T-cell (primary cell): ENCODE measurements around the gene CIDEA. TPM values are rescaled to one million over a fixed set of nuclear protein-coding genes. Genes with fewer than 3 reads are reported as not detected.

Source experiments
- ATAC-seq, 4 experiments: fragments of 200-7000 bp in 3 of 4; fragments of 150-1000 bp in 1 of 4; cut with Tn5 transposase; replicated peaks in 1 of 4; 1 replicate in 3 of 4; 2 replicates in 1 of 4; pipeline ENCODE4 v1.10.0; 2021; ENCODE audit warnings: moderate library complexity in 3 of 4, mild to moderate bottlenecking in 2 of 4, moderate number of reproducible peaks in 1 of 4
- CTCF ChIA-PET, 2 donors: fragments of 300-600 bp; sonication (Branson Sonifier 250); formaldehyde crosslinking; loops; one replicate each; lab custom pipeline; 2022; ENCODE audit warnings: antibody characterized with exemption in 2 of 2; lab: Charles Lee
- POLR2A ChIA-PET, 2 donors: fragments of 300-600 bp; sonication (Branson Sonifier 250); formaldehyde crosslinking; loops; one replicate each; lab custom pipeline; 2022; ENCODE audit warnings: antibody characterized with exemption in 2 of 2; lab: Charles Lee
- DNase-seq, 35 experiments: peaks; one replicate each; pipeline versions ENCODE4 v3.0.0 to v3.0.0-alpha.2; 2013 to 2023
- H3K27ac ChIP-seq: one replicate; pipeline ENCODE4 v1.5.1; 2013; ENCODE audit warnings: low read length
- H3K27me3 ChIP-seq, 2 experiments: replicated peaks in 1 of 2; 1 replicate in 1 of 2; 2 replicates in 1 of 2; pipeline versions ENCODE4 v1.6.1 to v1.7.0; 2013; ENCODE audit warnings: low read length in 1 of 2, mixed read lengths in 1 of 2; ENCODE audit not compliant: control insufficient read depth in 2 of 2, insufficient read depth in 2 of 2; ENCODE audit errors: extremely low read depth in 1 of 2
- H3K36me3 ChIP-seq, 2 donors: 1 replicate in 1 of 2; 2 replicates in 1 of 2; pipeline versions ENCODE4 v1.6.1 to v1.7.0; 2013; ENCODE audit warnings: low read length in 1 of 2; ENCODE audit not compliant: control insufficient read depth in 2 of 2, insufficient read depth in 1 of 2; ENCODE audit errors: extremely low read depth in 1 of 2
- H3K4me1 ChIP-seq, 2 experiments: 1 replicate in 1 of 2; 2 replicates in 1 of 2; pipeline versions ENCODE4 v1.6.1 to v1.7.0; 2013; ENCODE audit warnings: low read length in 2 of 2, mixed read lengths in 1 of 2; ENCODE audit not compliant: insufficient read depth in 2 of 2, control insufficient read depth in 1 of 2; ENCODE audit errors: extremely low read depth in 1 of 2
- H3K4me3 ChIP-seq, 2 donors: 1 replicate in 1 of 2; 2 replicates in 1 of 2; pipeline versions ENCODE4 v1.5.1 to v1.7.0; 2013; ENCODE audit warnings: mild to moderate bottlenecking in 2 of 2, low read length in 1 of 2, moderate library complexity in 1 of 2; ENCODE audit not compliant: control insufficient read depth in 1 of 2; ENCODE audit errors: extremely low read depth in 1 of 2
- H3K9me3 ChIP-seq: 2 replicates; pipeline ENCODE4 v1.7.0; 2013
- H3K27ac Mint-ChIP-seq, 2 donors: one replicate each; pipeline ENCODE4 v1.8.0; 2020 to 2021; ENCODE audit warnings: mild to moderate bottlenecking in 2 of 2, mixed read lengths in 2 of 2
- H3K27me3 Mint-ChIP-seq, 2 donors: one replicate each; pipeline ENCODE4 v1.8.0; 2021 to 2022; ENCODE audit warnings: mixed read lengths in 2 of 2
- H3K36me3 Mint-ChIP-seq: one replicate; pipeline ENCODE4 v1.8.0; 2021; ENCODE audit warnings: mixed read lengths
- H3K4me1 Mint-ChIP-seq, 3 donors: one replicate each; pipeline ENCODE4 v1.8.0; 2020 to 2022; ENCODE audit warnings: mixed read lengths in 3 of 3, mild to moderate bottlenecking in 1 of 3
- H3K4me3 Mint-ChIP-seq, 3 donors: one replicate each; pipeline ENCODE4 v1.8.0; 2020 to 2022; ENCODE audit warnings: mild to moderate bottlenecking in 3 of 3, mixed read lengths in 3 of 3, moderate library complexity in 3 of 3
- H3K9me3 Mint-ChIP-seq, 3 donors: one replicate each; pipeline ENCODE4 v1.8.0; 2020 to 2022; ENCODE audit warnings: mixed read lengths in 3 of 3
- WGBS: methylation state at CpG from one replicate; pipeline ENCODE4 v1.1.5; 2013; ENCODE audit warnings: missing lambda C conversion rate; ENCODE audit not compliant: insufficient coverage; 5-methylcytosine and 5-hydroxymethylcytosine counted together
- total RNA-seq, 35 experiments: library from RNA in 6 of 35; stranded (reverse) in 6 of 35; fragments of 120-200 nt in 1 of 35; gene quantifications; one replicate each; pipeline versions ENCODE4 v1.2.1 to v1.2.4 and lab custom pipeline; 2013 to 2026

Gene CIDEA
- total RNA-seq, 5 donors from 2014 or later (not counting 1 experiment from before 2014, with no cell fraction given): not detected

- no peak overlapping the region for H3K4me3 Mint-ChIP-seq
Measured at GRCh38 chr18:12253663-12254135, 462 bp upstream of the CIDEA start.

GRCh38 chr18:12254820-12255511, 805 bp downstream of the CIDEA start:
- POLR2A ChIA-PET: no interaction called here
- peaks cover 38 to 59% of the 10 kb centered on the region in 2 donors for H3K27me3 Mint-ChIP-seq
- DNase-seq (no peak), ATAC-seq (no peak)
- no peak overlapping the region for H3K27ac Mint-ChIP-seq
- Histone ChIP-seq H3K4me1 (no peaks in the 10 kb centered on the region), H3K36me3 (no peaks in the 10 kb centered on the region), H3K4me3 (no peak overlapping the region), H3K27ac (no peak overlapping the region), H3K27me3 (peaks cover 24 to 51% of the 10 kb centered on the region in 2 experiments), H3K9me3 (no peaks in the 10 kb centered on the region)
- H3K9me3 Mint-ChIP-seq: no peaks in the 10 kb centered on the region
- WGBS: 82% methylated on average over 18 of the region's 38 CpGs
- CTCF ChIA-PET: no interaction called here
- H3K4me3 Mint-ChIP-seq: no peak overlapping the region
- no peaks in the 10 kb centered on the region for H3K36me3 Mint-ChIP-seq
- H3K4me1 Mint-ChIP-seq: peaks cover 0 to 1% (median 0%) of the 10 kb centered on the region in 3 donors

More at GRCh38 chr18:12253663-12254135, 462 bp upstream of the CIDEA start:
- ChIA-PET CTCF (no interaction called here), POLR2A (no interaction called here)
- no peak for DNase-seq
- Mint-ChIP-seq H3K27ac (no peak overlapping the region), H3K4me1 (peaks cover 0 to 1% (median 0%) of the 10 kb centered on the region in 3 donors), H3K9me3 (no peaks in the 10 kb centered on the region), H3K36me3 (no peaks in the 10 kb centered on the region), H3K27me3 (peaks cover 46 to 69% of the 10 kb centered on the region in 2 donors)
- Histone ChIP-seq H3K27ac (no peak overlapping the region), H3K36me3 (no peaks in the 10 kb centered on the region), H3K4me3 (no peak overlapping the region), H3K27me3 (peaks cover 24 to 51% of the 10 kb centered on the region in 2 experiments), H3K9me3 (no peaks in the 10 kb centered on the region), H3K4me1 (no peaks in the 10 kb centered on the region)
- WGBS: 4% methylated on average over 15 of the region's 20 CpGs
- ATAC-seq: no peak

- H3K27me3 ChIP-seq: peaks cover 24 to 52% of the 10 kb centered on the region in 2 experiments
- no CpG with 5 or more reads among the region's 4 CpGs for WGBS
- no peak overlapping the region for H3K27ac Mint-ChIP-seq
Measured at GRCh38 chr18:12255626-12256026, 1.5 kb downstream of the CIDEA start.

GRCh38 chr18:12256951-12257350, 2.8 kb downstream of the CIDEA start:
- CTCF ChIA-PET: no interaction called here
- H3K27me3 ChIP-seq: peaks cover 18 to 48% of the 10 kb centered on the region in 2 experiments

More at GRCh38 chr18:12255626-12256026, 1.5 kb downstream of the CIDEA start:
- no peak for ATAC-seq
- CTCF ChIA-PET: no interaction called here
- Histone ChIP-seq H3K4me3 (no peak overlapping the region), H3K27ac (no peak overlapping the region), H3K9me3 (no peaks in the 10 kb centered on the region), H3K36me3 (no peaks in the 10 kb centered on the region), H3K4me1 (no peaks in the 10 kb centered on the region)
- peaks cover 36 to 56% of the 10 kb centered on the region in 2 donors for H3K27me3 Mint-ChIP-seq
- POLR2A ChIA-PET: no interaction called here
- H3K9me3 Mint-ChIP-seq: no peaks in the 10 kb centered on the region
- H3K36me3 Mint-ChIP-seq: no peaks in the 10 kb centered on the region
- peaks cover 0 to 1% (median 0%) of the 10 kb centered on the region in 3 donors for H3K4me1 Mint-ChIP-seq
- H3K4me3 Mint-ChIP-seq: no peak overlapping the region
- DNase-seq: no peak

GRCh38 chr18:12257996-12258718, 4.0 kb downstream of the CIDEA start:
- 89% methylated on average over 19 of the region's 21 CpGs for WGBS
- Mint-ChIP-seq H3K4me3 (no peak overlapping the region), H3K27ac (no peak overlapping the region), H3K27me3 (peaks cover 27 to 35% of the 10 kb centered on the region in 2 donors), H3K4me1 (peaks cover 0 to 1% (median 0%) of the 10 kb centered on the region in 3 donors), H3K36me3 (no peaks in the 10 kb centered on the region), H3K9me3 (no peaks in the 10 kb centered on the region)
- H3K27ac ChIP-seq: no peak overlapping the region
- peaks cover 12 to 39% of the 10 kb centered on the region in 2 experiments for H3K27me3 ChIP-seq
- DNase-seq (no peak), ATAC-seq (no peak)
- H3K4me1 ChIP-seq: no peaks in the 10 kb centered on the region
- H3K4me3 ChIP-seq: no peak overlapping the region
- no peaks in the 10 kb centered on the region for H3K9me3 ChIP-seq
- H3K36me3 ChIP-seq: no peaks in the 10 kb centered on the region
- POLR2A ChIA-PET: no interaction called here
- CTCF ChIA-PET: no interaction called here

More at GRCh38 chr18:12256951-12257350, 2.8 kb downstream of the CIDEA start:
- H3K27ac Mint-ChIP-seq: no peak overlapping the region
- H3K9me3 Mint-ChIP-seq: no peaks in the 10 kb centered on the region
- Histone ChIP-seq H3K4me1 (no peaks in the 10 kb centered on the region), H3K9me3 (no peaks in the 10 kb centered on the region), H3K36me3 (no peaks in the 10 kb centered on the region), H3K27ac (no peak overlapping the region), H3K4me3 (no peak overlapping the region)
- POLR2A ChIA-PET: no interaction called here
- ATAC-seq (no peak), DNase-seq (no peak)
- H3K4me3 Mint-ChIP-seq: no peak overlapping the region
- peaks cover 0 to 1% (median 0%) of the 10 kb centered on the region in 3 donors for H3K4me1 Mint-ChIP-seq
- WGBS: 47% methylated on average over 3 of the region's 6 CpGs
- H3K27me3 Mint-ChIP-seq: peaks cover 30 to 45% of the 10 kb centered on the region in 2 donors
- H3K36me3 Mint-ChIP-seq: no peaks in the 10 kb centered on the region

- Mint-ChIP-seq H3K27me3 (peaks cover 27 to 30% of the 10 kb centered on the region in 2 donors), H3K4me1 (no peaks in the 10 kb centered on the region), H3K9me3 (no peaks in the 10 kb centered on the region), H3K4me3 (no peak overlapping the region), H3K27ac (no peak overlapping the region), H3K36me3 (no peaks in the 10 kb centered on the region)
- ChIA-PET CTCF (no interaction called here), POLR2A (no interaction called here)
- Histone ChIP-seq H3K36me3 (no peaks in the 10 kb centered on the region), H3K27ac (no peak overlapping the region), H3K9me3 (no peaks in the 10 kb centered on the region), H3K27me3 (peaks cover 11 to 31% of the 10 kb centered on the region in 2 experiments), H3K4me1 (no peaks in the 10 kb centered on the region), H3K4me3 (no peak overlapping the region)
- ATAC-seq: no peak
- no peak for DNase-seq
- WGBS: 84% methylated on average over 24 of the region's 29 CpGs
Measured at GRCh38 chr18:12258719-12259705, 4.9 kb downstream of the CIDEA start.
